Keratinocyte (primary cell): ENCODE measurements around the gene OR10H1. TPM values are rescaled to one million over a fixed set of nuclear protein-coding genes. Genes with fewer than 3 reads are reported as not detected.

ENCODE experiments used
- DNase-seq: peaks from one replicate; pipeline ENCODE4 v3.0.0-alpha.2; 2011; ENCODE audit warnings: low read depth, missing footprints, low spot score
- FAIRE-seq: peaks from 2 replicates; lab custom pipeline; 2011; peaks lifted over from hg19 to GRCh38; lab: Jason Lieb, UNC
- H2AFZ ChIP-seq: 2 replicates; pipeline ENCODE4 v1.6.0; 2012; ENCODE audit warnings: low read length, control low read depth, inconsistent platforms; ENCODE audit not compliant: control insufficient read depth
- H3K27ac ChIP-seq: 2 replicates; pipeline ENCODE4 v1.5.1; 2011; ENCODE audit warnings: low read length; ENCODE audit not compliant: control insufficient read depth, insufficient read depth
- H3K27me3 ChIP-seq: 3 replicates; pipeline ENCODE4 v1.6.0; 2011; ENCODE audit warnings: low read length; ENCODE audit not compliant: control insufficient read depth, insufficient read depth; ENCODE audit errors: extremely low read depth
- H3K36me3 ChIP-seq, 2 experiments: 2 replicates in 1 of 2; 3 replicates in 1 of 2; pipeline ENCODE4 v1.5.1; 2011; ENCODE audit warnings: low read length in 2 of 2, mild to moderate bottlenecking in 1 of 2; ENCODE audit not compliant: control insufficient read depth in 2 of 2, insufficient read depth in 2 of 2; ENCODE audit errors: extremely low read depth in 1 of 2
- H3K4me1 ChIP-seq: 3 replicates; pipeline ENCODE4 v1.5.1; 2011; ENCODE audit warnings: low read length; ENCODE audit not compliant: control insufficient read depth, insufficient read depth; ENCODE audit errors: extremely low read depth
- H3K4me2 ChIP-seq: 3 replicates; pipeline ENCODE4 v1.6.0; 2011; ENCODE audit warnings: low read depth, low read length; ENCODE audit not compliant: control insufficient read depth, insufficient read depth; ENCODE audit errors: extremely low read depth
- H3K4me3 ChIP-seq, 3 experiments: fragments of 200-600 bp in 1 of 3; sonication (generic) in 1 of 3; 2 replicates in 2 of 3; 3 replicates in 1 of 3; pipeline ENCODE4 v1.5.1; 2011 to 2016; ENCODE audit warnings: low read length in 3 of 3, mild to moderate bottlenecking in 3 of 3, control low read depth in 2 of 3, inconsistent platforms in 1 of 3, low read depth in 1 of 3, mixed read lengths in 1 of 3, mixed run types in 1 of 3, moderate library complexity in 1 of 3; ENCODE audit not compliant: control insufficient read depth in 2 of 3, insufficient read depth in 2 of 3; ENCODE audit errors: extremely low read depth in 1 of 3
- H3K79me2 ChIP-seq: 2 replicates; pipeline ENCODE4 v1.6.0; 2012; ENCODE audit warnings: low read length; ENCODE audit not compliant: control insufficient read depth, insufficient read depth
- H3K9ac ChIP-seq: 3 replicates; pipeline ENCODE4 v1.6.0; 2011; ENCODE audit warnings: low read length; ENCODE audit not compliant: control insufficient read depth, insufficient read depth; ENCODE audit errors: extremely low read depth
- H3K9me1 ChIP-seq: 3 replicates; pipeline ENCODE4 v1.6.0; 2011; ENCODE audit warnings: low read length; ENCODE audit not compliant: control insufficient read depth, insufficient read depth; ENCODE audit errors: extremely low read depth
- H3K9me3 ChIP-seq: 2 replicates; pipeline ENCODE4 v1.5.1; 2012; ENCODE audit warnings: low read depth, low read length; ENCODE audit not compliant: control insufficient read depth
- H4K20me1 ChIP-seq: 3 replicates; pipeline ENCODE4 v1.6.0; 2011; ENCODE audit warnings: low read length; ENCODE audit not compliant: control insufficient read depth, insufficient read depth; ENCODE audit errors: extremely low read depth
- EZH2 ChIP-seq: IDR thresholded peaks from one replicate; pipeline ENCODE4 v1.6.1; 2012; ENCODE audit warnings: inconsistent platforms, mild to moderate bottlenecking, low read length, moderate library complexity
- dilution Hi-C: fragments of 300-500 bp; cut with MboI; formaldehyde crosslinking; loops from one replicate; pipeline ENCODE4 v1.7.0; 2020; ENCODE audit warnings: low sequenced_read_pairs; ENCODE audit not compliant: extremely low pct_ligation_motif_present
- polyA plus RNA-seq, 5 experiments: library from polyadenylated mRNA; depleted of rRNA in 3 of 5; stranded (reverse) in 3 of 5; stranded (forward) in 1 of 5; unstranded in 1 of 5; fragments of >200 nt; gene quantifications; 1 replicate in 1 of 5; 2 replicates in 3 of 5; 3 replicates in 1 of 5; pipeline versions ENCODE4 v1.2.1 to v1.2.3, GENCODE V29; 2011 to 2012; ENCODE audit warnings: missing spikeins in 2 of 5, low read depth in 1 of 5, low replicate concordance in 1 of 5
- TF ChIP-seq, protein P1 (sequence below), 3 experiments: IDR thresholded peaks in 1 of 3; conservative IDR thresholded peaks in 1 of 3; optimal IDR thresholded peaks in 1 of 3; 2 replicates in 2 of 3; 3 replicates in 1 of 3; pipeline versions ENCODE3 to v1.5.1; 2011; ENCODE audit warnings: low read length in 3 of 3, mild to moderate bottlenecking in 3 of 3, moderate library complexity in 2 of 3, control low read depth in 1 of 3, inconsistent platforms in 1 of 3; ENCODE audit not compliant: insufficient read depth in 2 of 3; ENCODE audit errors: extremely low read depth in 1 of 3

OR10H1 gene
- polyA plus RNA-seq, 1 donor (not counting 4 experiments of a cell fraction or from before 2014, with no cell fraction given): not detected

DNA sequence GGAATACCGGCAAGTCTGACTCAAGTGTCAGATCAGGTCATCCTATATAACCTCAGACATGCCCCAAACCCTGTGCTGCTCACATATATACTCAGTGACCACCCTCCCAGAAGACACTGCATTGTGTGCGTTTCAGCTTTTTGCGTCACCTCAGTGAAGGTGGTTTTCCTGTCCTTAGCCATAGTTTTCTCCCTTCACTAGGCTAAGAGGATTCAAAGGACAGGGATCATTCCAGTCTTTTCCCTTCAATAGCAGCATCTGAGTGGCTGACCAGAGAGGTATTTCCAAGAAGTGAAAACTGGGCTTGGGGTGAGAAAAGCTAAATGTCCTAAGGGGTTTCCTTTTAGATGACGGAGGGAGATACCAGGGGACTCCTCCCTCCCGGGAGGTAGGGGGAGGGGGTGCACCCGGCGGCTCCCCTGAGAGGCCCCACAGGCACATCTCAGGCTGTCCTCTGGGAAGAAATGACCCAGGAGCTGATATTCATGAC is 12.7 kb upstream of the OR10H1 start:
- Histone ChIP-seq H3K4me1 (peaks cover 18% of the 10 kb centered on the region), H3K36me3 (no peaks in the 10 kb centered on the region), H3K9me1 (no peaks in the 10 kb centered on the region), H3K27ac (peak overlapping the region; percentile 75), H3K9ac (peak overlapping the region; percentile 40), H3K9me3 (no peaks in the 10 kb centered on the region), H3K79me2 (no peaks in the 10 kb centered on the region), H2AFZ (peak overlapping the region; percentile 77), H3K4me2 (peak overlapping the region; percentile 19), H3K27me3 (no peaks in the 10 kb centered on the region), H3K4me3 (peak overlapping the region in 1 of 3 experiments; percentile 18), H4K20me1 (no peaks in the 10 kb centered on the region)
- dilution Hi-C loops: no loop called here
- FAIRE-seq: peak; percentile 32
- no peak for DNase-seq
- TF ChIP-seq EZH2: no peak

DNA sequence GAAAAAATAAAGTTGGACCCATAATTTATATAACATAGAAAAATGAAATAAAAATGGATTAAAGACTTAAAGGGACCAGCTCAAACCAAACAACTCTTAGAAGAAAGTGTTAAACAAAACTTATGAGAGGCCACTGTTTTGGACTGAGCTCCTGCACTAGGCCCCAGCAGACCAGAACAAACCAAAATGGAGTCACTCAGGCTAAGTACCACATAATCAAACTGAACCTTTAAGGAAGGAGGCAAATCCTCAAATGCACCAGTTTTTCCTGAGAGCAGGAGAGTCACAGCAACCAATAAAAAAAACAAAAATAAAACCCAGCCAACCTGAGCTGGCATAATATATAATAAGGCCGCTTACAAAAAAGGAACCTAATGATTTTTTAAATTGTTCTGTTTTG is 10.3 kb upstream of the OR10H1 start:
- Histone ChIP-seq H3K4me1 (peaks cover 18% of the 10 kb centered on the region), H3K79me2 (no peaks in the 10 kb centered on the region), H2AFZ (no peak overlapping the region), H3K4me2 (no peak overlapping the region), H3K36me3 (no peaks in the 10 kb centered on the region), H3K27ac (no peak overlapping the region), H3K4me3 (no peak overlapping the region), H4K20me1 (no peaks in the 10 kb centered on the region), H3K27me3 (no peaks in the 10 kb centered on the region), H3K9me3 (no peaks in the 10 kb centered on the region), H3K9ac (no peak overlapping the region), H3K9me1 (no peaks in the 10 kb centered on the region)
- dilution Hi-C loops: no loop called here
- FAIRE-seq (no peak), DNase-seq (no peak)
- TF ChIP-seq, protein P1, sequence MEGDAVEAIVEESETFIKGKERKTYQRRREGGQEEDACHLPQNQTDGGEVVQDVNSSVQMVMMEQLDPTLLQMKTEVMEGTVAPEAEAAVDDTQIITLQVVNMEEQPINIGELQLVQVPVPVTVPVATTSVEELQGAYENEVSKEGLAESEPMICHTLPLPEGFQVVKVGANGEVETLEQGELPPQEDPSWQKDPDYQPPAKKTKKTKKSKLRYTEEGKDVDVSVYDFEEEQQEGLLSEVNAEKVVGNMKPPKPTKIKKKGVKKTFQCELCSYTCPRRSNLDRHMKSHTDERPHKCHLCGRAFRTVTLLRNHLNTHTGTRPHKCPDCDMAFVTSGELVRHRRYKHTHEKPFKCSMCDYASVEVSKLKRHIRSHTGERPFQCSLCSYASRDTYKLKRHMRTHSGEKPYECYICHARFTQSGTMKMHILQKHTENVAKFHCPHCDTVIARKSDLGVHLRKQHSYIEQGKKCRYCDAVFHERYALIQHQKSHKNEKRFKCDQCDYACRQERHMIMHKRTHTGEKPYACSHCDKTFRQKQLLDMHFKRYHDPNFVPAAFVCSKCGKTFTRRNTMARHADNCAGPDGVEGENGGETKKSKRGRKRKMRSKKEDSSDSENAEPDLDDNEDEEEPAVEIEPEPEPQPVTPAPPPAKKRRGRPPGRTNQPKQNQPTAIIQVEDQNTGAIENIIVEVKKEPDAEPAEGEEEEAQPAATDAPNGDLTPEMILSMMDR (optimal IDR thresholded peaks at IDR 0.05 in 1 of 3, IDR thresholded peaks at IDR 0.05 in 1 of 3, conservative IDR thresholded peaks at IDR 0.05 in 1 of 3; ENCODE audit: extremely low read depth in 1 of 3, insufficient read depth in 2 of 3, low read length in 3 of 3): no peak
- no peak for TF ChIP-seq EZH2

DNA sequence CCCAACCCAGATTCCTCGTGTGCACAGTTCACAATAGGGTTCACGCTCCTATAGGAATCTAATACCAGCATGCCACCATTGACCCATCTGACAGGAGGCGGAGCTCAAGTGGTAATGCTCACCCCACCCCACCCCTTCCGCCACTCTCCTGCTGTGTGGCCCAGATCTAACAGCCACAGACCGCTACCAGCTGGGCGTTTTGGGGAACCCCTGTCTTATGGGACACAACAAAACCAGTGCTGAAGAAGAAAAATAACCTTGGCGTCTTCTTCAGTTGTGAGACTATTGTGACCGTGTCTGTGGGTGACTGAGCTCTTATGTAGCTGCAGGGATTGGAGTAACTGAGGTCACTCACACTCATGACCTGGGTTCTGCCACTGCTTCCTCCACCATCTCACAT is 5.2 kb upstream of the OR10H1 start:
- H3K4me2 ChIP-seq: no peak overlapping the region
- no peaks in the 10 kb centered on the region for H3K4me1 ChIP-seq
- no peak for DNase-seq
- no peaks in the 10 kb centered on the region for H3K36me3 ChIP-seq
- dilution Hi-C loops: no loop called here
- H3K9ac ChIP-seq: no peak overlapping the region
- no peaks in the 10 kb centered on the region for H3K9me3 ChIP-seq
- TF ChIP-seq EZH2: no peak
- TF ChIP-seq, protein P1 (optimal IDR thresholded peaks at IDR 0.05 in 1 of 3, IDR thresholded peaks at IDR 0.05 in 1 of 3, conservative IDR thresholded peaks at IDR 0.05 in 1 of 3; ENCODE audit: extremely low read depth in 1 of 3, insufficient read depth in 2 of 3, low read length in 3 of 3): no peak
- H3K27ac ChIP-seq: no peak overlapping the region
- no peaks in the 10 kb centered on the region for H3K9me1 ChIP-seq
- no peaks in the 10 kb centered on the region for H3K27me3 ChIP-seq
- no peak overlapping the region for H3K4me3 ChIP-seq
- no peak overlapping the region for H2AFZ ChIP-seq
- no peak for FAIRE-seq
- no peaks in the 10 kb centered on the region for H3K79me2 ChIP-seq
- H4K20me1 ChIP-seq: no peaks in the 10 kb centered on the region
